AG10803 (cell line): ENCODE data around the gene PPFIA2.

ENCODE experiments used
- DNase-seq: peaks from one replicate; pipeline ENCODE4 v3.0.0; 2010; ENCODE audit warnings: low read depth
- H3K4me3 ChIP-seq: 2 replicates; pipeline ENCODE4 v1.5.1; 2011; ENCODE audit warnings: mild to moderate bottlenecking, low read length, control low read depth
- TF ChIP-seq, protein P1 (sequence below): conservative IDR thresholded peaks from 2 replicates; pipeline ENCODE4 v1.5.1; 2011; ENCODE audit warnings: mild to moderate bottlenecking, low read length, control low read depth, inconsistent platforms

Gene PPFIA2

DNA sequence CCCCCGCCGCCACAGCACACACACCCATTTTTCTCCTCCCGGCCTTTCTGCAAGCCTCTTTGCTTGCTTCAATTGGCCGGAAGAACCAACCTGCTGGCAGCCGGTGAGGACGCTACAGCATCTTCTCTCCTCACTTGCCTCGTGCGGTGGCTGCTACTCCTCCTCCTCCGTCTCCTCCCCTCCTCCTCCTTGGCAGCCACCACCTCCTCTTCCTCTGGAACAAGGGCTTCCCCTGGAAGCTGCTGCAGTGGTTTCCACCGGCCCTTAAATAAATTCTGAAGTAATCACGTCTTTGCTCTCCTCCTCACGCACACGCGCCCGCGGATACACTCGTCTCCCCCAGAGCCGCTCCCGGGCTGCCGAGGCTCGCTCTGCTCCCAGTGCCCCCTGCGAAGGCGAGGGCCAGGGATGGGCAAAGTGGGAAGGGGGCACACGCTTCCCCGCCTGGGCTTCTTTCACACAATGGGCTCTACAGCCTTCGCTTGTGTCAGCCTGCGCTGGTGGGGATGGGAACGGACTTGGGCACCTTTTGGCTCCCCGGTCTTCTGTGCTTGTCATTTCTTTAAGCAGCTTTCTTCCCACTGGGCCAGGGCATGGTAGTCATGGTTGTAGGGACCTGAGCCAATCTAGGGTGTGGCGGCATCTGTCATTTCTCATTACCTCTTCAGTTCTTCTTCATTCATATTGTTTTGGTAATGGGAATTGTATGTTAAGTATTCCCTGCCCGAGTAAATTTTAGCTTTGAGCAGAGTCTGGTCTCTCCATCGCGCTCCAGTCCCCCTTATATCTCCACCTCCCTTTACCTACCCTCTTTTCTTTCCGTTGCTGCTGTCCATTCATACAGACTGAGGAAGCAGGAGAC is at the start of gene PPFIA2:
Gene PPFIA2 (minus strand): TSS at position 161 of the 862 bp plus-strand sequence.
- DNase-seq, result peak; percentile 8
- TF ChIP-seq, protein P1, sequence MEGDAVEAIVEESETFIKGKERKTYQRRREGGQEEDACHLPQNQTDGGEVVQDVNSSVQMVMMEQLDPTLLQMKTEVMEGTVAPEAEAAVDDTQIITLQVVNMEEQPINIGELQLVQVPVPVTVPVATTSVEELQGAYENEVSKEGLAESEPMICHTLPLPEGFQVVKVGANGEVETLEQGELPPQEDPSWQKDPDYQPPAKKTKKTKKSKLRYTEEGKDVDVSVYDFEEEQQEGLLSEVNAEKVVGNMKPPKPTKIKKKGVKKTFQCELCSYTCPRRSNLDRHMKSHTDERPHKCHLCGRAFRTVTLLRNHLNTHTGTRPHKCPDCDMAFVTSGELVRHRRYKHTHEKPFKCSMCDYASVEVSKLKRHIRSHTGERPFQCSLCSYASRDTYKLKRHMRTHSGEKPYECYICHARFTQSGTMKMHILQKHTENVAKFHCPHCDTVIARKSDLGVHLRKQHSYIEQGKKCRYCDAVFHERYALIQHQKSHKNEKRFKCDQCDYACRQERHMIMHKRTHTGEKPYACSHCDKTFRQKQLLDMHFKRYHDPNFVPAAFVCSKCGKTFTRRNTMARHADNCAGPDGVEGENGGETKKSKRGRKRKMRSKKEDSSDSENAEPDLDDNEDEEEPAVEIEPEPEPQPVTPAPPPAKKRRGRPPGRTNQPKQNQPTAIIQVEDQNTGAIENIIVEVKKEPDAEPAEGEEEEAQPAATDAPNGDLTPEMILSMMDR, result no peak
- peak within 1 kb of the TSS; percentile 53 for H3K4me3 ChIP-seq

DNA sequence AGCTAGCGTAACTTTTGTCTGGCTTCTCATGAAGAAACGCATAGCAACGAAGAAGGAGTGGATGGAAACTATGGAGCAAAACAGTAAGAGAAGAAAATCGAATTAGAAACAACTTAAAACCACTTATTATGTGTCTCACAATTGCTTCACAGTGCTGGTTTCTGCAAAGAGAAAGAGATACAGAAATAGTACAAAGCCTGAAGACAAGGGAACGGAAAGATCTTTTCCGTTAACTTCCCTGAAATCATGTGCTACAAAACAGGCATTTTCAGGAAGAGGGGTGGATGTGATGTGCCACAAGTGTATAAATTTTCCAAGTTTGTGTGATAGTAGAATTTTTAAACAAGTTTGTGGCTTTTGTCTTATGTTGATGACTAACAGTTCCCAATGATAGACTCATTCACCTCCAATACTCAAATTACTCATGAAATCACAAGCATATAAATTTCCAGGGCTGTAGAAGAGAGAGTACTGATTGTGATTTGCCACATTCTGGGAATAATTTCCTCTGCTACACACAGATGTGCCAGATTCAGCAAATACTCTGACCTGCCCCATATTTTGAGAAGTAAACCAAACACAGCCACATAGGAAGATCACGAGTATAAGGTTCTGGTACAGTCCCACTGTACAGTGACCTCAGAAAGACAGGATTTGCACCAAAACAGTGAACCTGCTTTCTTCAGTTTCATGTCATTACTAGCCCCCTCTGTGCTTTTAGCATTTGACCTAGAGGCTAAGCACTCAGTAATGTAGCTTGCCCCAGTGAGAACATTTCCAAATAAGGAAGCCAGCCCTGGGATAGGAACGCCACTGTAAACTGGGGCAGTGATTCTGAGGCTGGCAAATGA is 41.4 kb upstream of the PPFIA2 start:
- no peak for DNase-seq

DNA sequence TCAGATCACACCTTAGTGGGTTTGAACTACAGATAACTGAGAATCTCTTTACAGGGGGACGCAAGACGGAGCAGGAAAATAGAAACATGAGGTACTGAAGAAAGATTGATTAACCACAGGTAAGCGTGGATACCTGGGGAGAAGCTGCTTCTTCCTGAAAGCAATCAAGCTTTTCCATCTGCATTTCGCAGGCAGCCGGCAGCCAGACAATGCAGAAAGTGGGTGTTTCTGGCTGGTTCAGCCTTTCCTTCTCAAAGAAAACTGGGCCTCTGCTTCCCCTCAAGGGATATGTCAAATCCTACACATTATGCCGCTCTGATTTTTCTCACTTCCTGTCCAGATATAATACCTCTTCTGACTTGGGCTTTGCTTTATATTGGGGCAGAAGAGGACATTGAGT is 39.1 kb upstream of the PPFIA2 start:
- TF ChIP-seq, protein P1, result no peak
- no peak overlapping the region for H3K4me3 ChIP-seq

More for the DNA sequence above, 41.4 kb upstream of the PPFIA2 start:
- TF ChIP-seq, protein P1, result no peak
- H3K4me3 ChIP-seq, result no peak overlapping the region

DNA sequence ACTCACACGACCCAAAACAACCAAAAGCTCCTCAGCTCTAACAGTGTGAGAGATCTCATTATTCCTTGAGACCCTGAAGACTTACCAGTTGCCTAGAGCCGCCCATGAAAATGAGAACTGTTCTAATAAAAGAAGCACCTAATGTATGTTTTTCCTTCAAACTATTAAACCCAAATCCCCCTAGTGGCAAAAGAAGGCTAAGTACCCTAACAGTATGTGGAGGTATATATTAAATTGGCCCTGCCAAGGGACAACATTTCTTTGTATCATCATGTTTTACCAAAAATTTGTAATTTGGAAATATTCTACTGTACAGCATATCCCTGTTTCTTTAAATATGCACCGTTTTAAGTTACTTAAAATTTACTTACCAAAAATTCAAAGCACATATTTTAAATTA is 38.0 kb upstream of the PPFIA2 start:
- no peak overlapping the region for H3K4me3 ChIP-seq
- DNase-seq, result no peak
- TF ChIP-seq, protein P1, result peak; percentile 47

More for the DNA sequence above, 39.1 kb upstream of the PPFIA2 start:
- no peak for DNase-seq

DNA sequence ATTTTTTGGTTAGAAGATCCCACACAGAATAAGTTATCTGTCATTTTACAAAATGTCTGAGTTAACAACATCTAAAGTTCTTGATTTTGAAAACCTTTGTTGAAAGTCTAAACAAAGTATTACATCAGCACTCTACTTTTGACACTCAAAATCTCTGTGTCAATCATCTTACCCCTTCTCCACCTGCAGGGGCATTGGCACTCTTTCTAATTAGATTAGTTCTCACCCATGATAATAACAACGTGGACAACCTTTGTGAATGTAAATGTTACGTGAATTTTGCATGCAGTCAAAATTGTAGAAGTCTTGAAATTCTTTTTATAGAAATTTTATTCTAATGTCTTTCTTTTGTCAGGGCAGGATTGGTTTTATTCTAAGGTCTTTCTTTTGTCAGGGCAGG is 33.5 kb upstream of the PPFIA2 start:
- DNase-seq, result no peak
- no peak overlapping the region for H3K4me3 ChIP-seq
- TF ChIP-seq, protein P1, result no peak

DNA sequence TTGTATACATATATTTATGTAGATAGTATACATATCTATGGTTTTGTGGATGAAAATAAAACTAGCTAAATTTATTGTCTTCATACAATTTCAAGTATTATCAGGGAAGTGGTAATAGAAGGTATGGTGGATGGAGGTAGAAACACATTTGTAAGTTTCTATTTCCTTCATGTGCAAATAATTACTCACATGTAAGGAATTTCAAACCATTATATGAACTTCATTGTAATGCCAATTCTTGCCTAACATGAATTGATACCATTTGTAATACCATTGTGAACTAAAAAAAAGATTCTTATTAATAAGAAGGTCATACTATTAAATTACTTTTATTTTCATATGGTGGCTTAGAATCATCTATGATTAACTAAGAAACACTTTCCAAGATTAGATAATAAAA is 20.1 kb upstream of the PPFIA2 start:
- no peak overlapping the region for H3K4me3 ChIP-seq
- no peak for DNase-seq

More for the DNA sequence above, 20.1 kb upstream of the PPFIA2 start:
- TF ChIP-seq, protein P1, result no peak
